ENCODE data around the gene KRTAP10-9.
A peak's percentile ranks its signal among the peaks of the same experiment; 100 is the strongest.
"Not testable (repeated sequence)": the region's sequence is repeated elsewhere in the genome, so short reads cannot be mapped to it uniquely, and the experiment has no call there.

KRTAP10-9 gene

GRCh38 chr21:44614161-44614631 is 12.7 kb upstream of the KRTAP10-9 start:
- DNase-seq: no peak

- no peak for DNase-seq
Measured at GRCh38 chr21:44614961-44615391, 11.9 kb upstream of the KRTAP10-9 start.

- DNase-seq: no peak
Measured at GRCh38 chr21:44615466-44615865, 11.4 kb upstream of the KRTAP10-9 start.

GRCh38 chr21:44615911-44616590 is 10.8 kb upstream of the KRTAP10-9 start:
- no peak for DNase-seq

- DNase-seq: no peak
Measured at GRCh38 chr21:44616591-44616926, 10.3 kb upstream of the KRTAP10-9 start.

- no peak for DNase-seq
Measured at GRCh38 chr21:44617071-44617501, 9.8 kb upstream of the KRTAP10-9 start.

GRCh38 chr21:44618504-44618903 is 8.4 kb upstream of the KRTAP10-9 start:
- peak in 3 of 51 donors; percentile 3 to 6 (median 4) for DNase-seq

- DNase-seq: no peak
Measured at GRCh38 chr21:44618909-44619308, 8.0 kb upstream of the KRTAP10-9 start.

- no peak for DNase-seq
Measured at GRCh38 chr21:44619886-44620285, 7.0 kb upstream of the KRTAP10-9 start.

- DNase-seq: no peak
Measured at GRCh38 chr21:44623575-44623974, 3.3 kb upstream of the KRTAP10-9 start.

GRCh38 chr21:44625756-44626155 is 1.1 kb upstream of the KRTAP10-9 start:
- no peak for DNase-seq

GRCh38 chr21:44626262-44626661 is 631 bp upstream of the KRTAP10-9 start:
- DNase-seq: no peak

GRCh38 chr21:44627181-44627822 is 409 bp downstream of the KRTAP10-9 start:
- DNase-seq: not testable (repeated sequence)

- DNase-seq: not testable (repeated sequence)
Measured at GRCh38 chr21:44627831-44628233, 939 bp downstream of the KRTAP10-9 start.

GRCh38 chr21:44628707-44629391 is 2.0 kb downstream of the KRTAP10-9 start:
- no peak for DNase-seq

- no peak for DNase-seq
Measured at GRCh38 chr21:44630440-44630839, 3.5 kb downstream of the KRTAP10-9 start.

- no peak for DNase-seq
Measured at GRCh38 chr21:44632067-44632466, 5.2 kb downstream of the KRTAP10-9 start.

GRCh38 chr21:44636209-44637017 is 9.5 kb downstream of the KRTAP10-9 start:
- DNase-seq: no peak

GRCh38 chr21:44637018-44637850 is 10.3 kb downstream of the KRTAP10-9 start, which contains the start of gene KRTAP10-10:
TSS of gene KRTAP10-10 (plus strand) at chr21:44637356. CDS start at chr21:44637418, 62 bp downstream.
- DNase-seq: peak in 1 of 51 donors; percentile 34

GRCh38 chr21:44637851-44638348 is 11.0 kb downstream of the KRTAP10-9 start:
- DNase-seq: not testable (repeated sequence)
